Mesendoderm (in vitro differentiated cells): ENCODE results near the gene SPG7.

Experiments
- DNase-seq: peaks from one replicate; pipeline ENCODE4 v3.0.0; 2013
- H2AK5ac ChIP-seq: 2 replicates; pipeline ENCODE4 v1.6.1; 2013; ENCODE audit warnings: low read length, inconsistent platforms
- H2BK120ac ChIP-seq: 2 replicates; pipeline ENCODE4 v1.6.1; 2013; ENCODE audit warnings: low read depth, mild to moderate bottlenecking, low read length, moderate library complexity, mixed read lengths
- H2BK15ac ChIP-seq: replicated peaks from 2 replicates; pipeline ENCODE4 v1.6.1; 2013; ENCODE audit warnings: low read depth, mild to moderate bottlenecking, moderate library complexity
- H2BK5ac ChIP-seq: 2 replicates; pipeline ENCODE4 v1.6.1; 2013; ENCODE audit warnings: low read length, inconsistent platforms
- H3K18ac ChIP-seq: 2 replicates; pipeline ENCODE4 v1.6.1; 2013; ENCODE audit warnings: mild to moderate bottlenecking, low read length, mixed read lengths
- H3K23ac ChIP-seq: one replicate; pipeline ENCODE4 v1.6.1; 2013; ENCODE audit warnings: low read length
- H3K27ac ChIP-seq: 2 replicates; pipeline ENCODE4 v1.5.1; 2013; ENCODE audit warnings: low read depth, mild to moderate bottlenecking, inconsistent platforms, low read length, moderate library complexity
- H3K27me3 ChIP-seq: 2 replicates; pipeline ENCODE4 v1.6.1; 2013; ENCODE audit warnings: low read length, control low read depth, mild to moderate bottlenecking, inconsistent platforms; ENCODE audit not compliant: insufficient read depth, poor library complexity
- H3K36me3 ChIP-seq: 2 replicates; pipeline ENCODE4 v1.6.1; 2013; ENCODE audit warnings: low read length, inconsistent platforms; ENCODE audit not compliant: control insufficient read depth, insufficient read depth
- H3K4ac ChIP-seq: one replicate; pipeline ENCODE4 v1.6.1; 2013; ENCODE audit warnings: low read depth, mild to moderate bottlenecking, low read length, moderate library complexity
- H3K4me1 ChIP-seq: 2 replicates; pipeline ENCODE4 v1.6.1; 2013; ENCODE audit warnings: low read depth, low read length, inconsistent platforms; ENCODE audit not compliant: control insufficient read depth
- H3K4me2 ChIP-seq: 2 replicates; pipeline ENCODE4 v1.6.1; 2013; ENCODE audit warnings: low read length
- H3K4me3 ChIP-seq: 2 replicates; pipeline ENCODE4 v1.5.1; 2013; ENCODE audit warnings: mild to moderate bottlenecking, low read length
- H3K56ac ChIP-seq: one replicate; pipeline ENCODE4 v1.6.1; 2013; ENCODE audit warnings: low read length
- H3K79me1 ChIP-seq: 2 replicates; pipeline ENCODE4 v1.6.1; 2013; ENCODE audit warnings: low read length, inconsistent platforms
- H3K79me2 ChIP-seq: 2 replicates; pipeline ENCODE4 v1.6.1; 2013; ENCODE audit warnings: mild to moderate bottlenecking, low read length; ENCODE audit not compliant: control insufficient read depth, insufficient read depth
- H3K9ac ChIP-seq: 2 replicates; pipeline ENCODE4 v1.6.1; 2013; ENCODE audit warnings: low read length, inconsistent platforms
- H4K5ac ChIP-seq: one replicate; pipeline ENCODE4 v1.6.1; 2013; ENCODE audit warnings: low read length
- H4K8ac ChIP-seq: one replicate; pipeline ENCODE4 v1.6.1; 2013; ENCODE audit warnings: low read depth, mild to moderate bottlenecking, control low read depth, low read length, moderate library complexity
- WGBS: extraction: QIAGEN DNeasy Blood & Tissue Kit; methylation state at CpG from one replicate; pipeline ENCODE4 v1.1.7; 2013; ENCODE audit warnings: low lambda C conversion rate, missing lambda C conversion rate; ENCODE audit not compliant: insufficient coverage; ENCODE audit errors: extremely low coverage; 5-methylcytosine and 5-hydroxymethylcytosine counted together

SPG7 gene

DNA sequence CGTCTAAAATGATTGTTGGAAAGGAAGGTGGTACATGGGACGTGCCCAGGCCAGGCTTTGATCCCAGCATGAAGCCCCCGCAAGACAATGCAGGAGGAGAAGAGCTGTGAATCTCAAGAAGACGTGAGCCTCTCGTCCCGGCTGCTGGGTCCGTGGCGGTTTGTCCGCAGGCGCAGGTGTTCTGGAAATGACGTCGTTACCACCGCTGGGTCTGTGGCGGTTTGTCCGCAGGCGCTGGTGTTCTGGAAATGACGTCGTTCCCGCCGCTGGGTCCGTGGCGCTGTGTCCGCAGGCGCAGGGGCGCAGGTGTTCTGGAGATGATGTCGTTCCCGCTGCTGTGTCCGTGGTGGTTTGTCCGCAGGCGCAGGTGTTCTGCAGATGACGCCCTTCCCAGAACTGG lies 14.1 kb downstream of the SPG7 start:
- Histone ChIP-seq H3K23ac (no peak overlapping the region), H4K8ac (no peak overlapping the region), H2BK120ac (no peak overlapping the region), H3K36me3 (peaks cover 16% of the 10 kb centered on the region), H3K79me2 (peaks cover 18% of the 10 kb centered on the region), H3K4me3 (no peak overlapping the region), H3K27ac (no peak overlapping the region), H3K9ac (no peak overlapping the region), H2AK5ac (no peak overlapping the region), H3K4me1 (no peaks in the 10 kb centered on the region), H2BK15ac (no peak overlapping the region), H3K4me2 (no peak overlapping the region), H2BK5ac (no peak overlapping the region), H4K5ac (no peak overlapping the region), H3K79me1 (peaks cover 18% of the 10 kb centered on the region), H3K4ac (no peak overlapping the region), H3K56ac (no peak overlapping the region), H3K18ac (no peak overlapping the region), H3K27me3 (no peaks in the 10 kb centered on the region)
- DNase-seq = no peak
- no CpG with 5 or more reads among the region's 31 CpGs for WGBS

DNA sequence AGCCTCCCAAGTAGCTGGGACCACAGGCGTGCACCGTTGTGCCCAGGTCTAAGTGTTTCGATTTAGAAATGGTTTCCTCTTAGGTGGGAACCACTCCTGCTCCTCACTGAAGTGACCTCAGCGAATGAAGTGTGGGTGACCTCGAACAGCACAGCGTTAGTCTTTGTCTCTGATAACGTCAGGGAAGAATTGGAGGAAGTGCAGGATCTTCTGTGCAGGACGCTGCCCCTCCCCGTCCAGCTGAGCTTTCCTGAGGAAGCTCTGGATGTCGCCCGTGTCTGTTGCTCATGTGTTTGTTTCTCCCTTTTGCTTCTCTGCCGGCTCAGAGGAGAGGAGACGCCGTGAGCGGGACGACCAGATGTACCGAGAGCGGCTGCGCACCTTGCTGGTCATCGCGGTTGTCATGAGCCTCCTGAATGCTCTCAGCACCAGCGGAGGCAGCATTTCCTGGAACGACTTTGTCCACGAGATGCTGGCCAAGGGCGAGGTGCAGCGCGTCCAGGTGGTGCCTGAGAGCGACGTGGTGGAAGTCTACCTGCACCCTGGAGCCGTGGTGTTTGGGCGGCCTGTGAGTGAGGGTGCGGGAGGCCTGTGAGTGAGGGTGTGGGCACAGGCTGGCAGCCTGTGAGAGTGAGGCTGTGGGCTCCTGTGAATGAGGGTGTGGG lies 15.6 kb downstream of the SPG7 start:
- H3K23ac ChIP-seq = no peak overlapping the region
- H2BK15ac ChIP-seq = no peak overlapping the region
- peaks cover 14% of the 10 kb centered on the region for H3K79me1 ChIP-seq
- H3K27ac ChIP-seq = no peak overlapping the region
- H3K56ac ChIP-seq = no peak overlapping the region
- no peak overlapping the region for H3K4me2 ChIP-seq
- H3K4me1 ChIP-seq = no peaks in the 10 kb centered on the region
- peaks cover 13% of the 10 kb centered on the region for H3K36me3 ChIP-seq
- H2BK120ac ChIP-seq = no peak overlapping the region
- H4K8ac ChIP-seq = no peak overlapping the region
- H3K18ac ChIP-seq = no peak overlapping the region
- WGBS = no CpG with 5 or more reads among the region's 32 CpGs
- no peak overlapping the region for H3K4ac ChIP-seq
- H2BK5ac ChIP-seq = no peak overlapping the region
- no peak overlapping the region for H4K5ac ChIP-seq
- no peak overlapping the region for H3K4me3 ChIP-seq
- DNase-seq = no peak
- H3K27me3 ChIP-seq = no peaks in the 10 kb centered on the region
- no peak overlapping the region for H3K9ac ChIP-seq
- no peak overlapping the region for H2AK5ac ChIP-seq
- peaks cover 12% of the 10 kb centered on the region for H3K79me2 ChIP-seq

DNA sequence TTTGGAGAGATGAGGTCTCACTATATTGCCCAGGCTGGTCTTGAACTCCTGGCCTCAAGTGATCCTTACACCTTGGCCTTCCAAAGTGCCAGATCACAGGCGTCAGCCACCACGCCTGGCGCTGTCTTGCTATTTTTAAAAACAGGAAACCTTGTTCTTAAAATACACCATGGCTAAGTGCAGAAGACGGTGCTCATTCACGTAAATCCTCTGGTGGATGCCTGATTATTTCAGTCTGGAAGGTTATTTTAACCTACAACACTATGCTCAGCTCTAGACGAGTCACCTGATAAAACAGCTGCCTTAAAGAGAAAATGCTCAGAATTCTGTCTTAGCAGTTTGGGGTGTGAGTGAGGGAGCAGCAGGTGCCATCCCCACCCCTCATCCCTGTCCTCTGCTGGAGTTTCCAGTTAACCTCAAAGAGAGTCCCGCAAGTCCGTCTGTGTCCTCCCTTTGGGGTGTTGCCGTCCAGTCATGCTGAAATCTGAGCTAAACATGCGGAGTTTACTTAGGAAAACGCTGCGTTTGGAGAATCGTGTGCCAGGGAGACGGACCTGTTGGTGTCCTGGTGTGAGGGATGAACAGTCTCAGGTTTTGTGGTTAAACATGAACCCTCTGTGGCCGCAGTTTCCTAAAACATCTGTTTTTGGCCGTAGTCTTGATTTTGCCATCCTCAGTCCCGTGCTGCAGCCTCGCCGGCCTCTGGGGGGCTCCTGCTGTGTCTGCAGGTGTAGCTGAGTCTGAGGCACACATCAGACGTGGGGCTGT lies 17.1 kb downstream of the SPG7 start:
- Histone ChIP-seq H3K4me3 (no peak overlapping the region), H4K8ac (no peak overlapping the region), H3K79me1 (peaks cover 8% of the 10 kb centered on the region), H3K27ac (no peak overlapping the region), H3K56ac (no peak overlapping the region), H3K27me3 (no peaks in the 10 kb centered on the region), H3K9ac (no peak overlapping the region), H3K23ac (no peak overlapping the region), H3K4me2 (no peak overlapping the region), H3K4ac (no peak overlapping the region), H3K36me3 (peaks cover 15% of the 10 kb centered on the region), H3K4me1 (no peaks in the 10 kb centered on the region), H2BK120ac (no peak overlapping the region), H2BK5ac (no peak overlapping the region), H2BK15ac (no peak overlapping the region), H3K79me2 (peaks cover 9% of the 10 kb centered on the region), H3K18ac (no peak overlapping the region), H2AK5ac (no peak overlapping the region), H4K5ac (no peak overlapping the region)
- DNase-seq = no peak
- no CpG with 5 or more reads among the region's 20 CpGs for WGBS

DNA sequence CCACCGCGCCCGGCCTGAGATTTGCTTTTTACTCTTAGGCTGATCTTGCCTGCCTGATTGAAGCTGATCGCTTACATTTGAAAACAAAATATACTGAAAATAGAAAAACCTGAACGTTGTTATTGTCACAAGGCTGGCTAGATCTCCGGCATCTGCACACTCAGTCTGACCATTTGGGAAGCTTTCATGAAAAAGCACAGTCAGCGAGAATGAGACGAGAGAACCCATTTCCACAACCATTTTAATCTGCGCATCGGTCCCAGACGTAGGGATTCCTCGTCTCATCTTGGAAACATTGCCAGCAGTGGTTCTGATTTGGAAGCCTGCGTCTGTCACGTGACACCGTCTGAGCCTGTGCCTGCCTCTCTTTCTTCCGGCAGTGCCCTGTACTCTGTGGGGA lies 20.9 kb downstream of the SPG7 start:
- DNase-seq = no peak
- no peaks in the 10 kb centered on the region for H3K79me2 ChIP-seq
- no peak overlapping the region for H2BK15ac ChIP-seq
- no peak overlapping the region for H3K27ac ChIP-seq
- H4K5ac ChIP-seq = no peak overlapping the region
- no peak overlapping the region for H3K4me2 ChIP-seq
- no peak overlapping the region for H2BK5ac ChIP-seq
- H3K79me1 ChIP-seq = no peaks in the 10 kb centered on the region
- no peak overlapping the region for H3K56ac ChIP-seq
- WGBS = no CpG with 5 or more reads among the region's 16 CpGs
- H3K18ac ChIP-seq = no peak overlapping the region
- peaks cover 24% of the 10 kb centered on the region for H3K36me3 ChIP-seq
- no peak overlapping the region for H3K4me3 ChIP-seq
- no peak overlapping the region for H3K4ac ChIP-seq
- H4K8ac ChIP-seq = no peak overlapping the region
- H2AK5ac ChIP-seq = no peak overlapping the region
- H2BK120ac ChIP-seq = no peak overlapping the region
- no peak overlapping the region for H3K23ac ChIP-seq
- H3K27me3 ChIP-seq = no peaks in the 10 kb centered on the region
- H3K4me1 ChIP-seq = no peaks in the 10 kb centered on the region
- no peak overlapping the region for H3K9ac ChIP-seq

DNA sequence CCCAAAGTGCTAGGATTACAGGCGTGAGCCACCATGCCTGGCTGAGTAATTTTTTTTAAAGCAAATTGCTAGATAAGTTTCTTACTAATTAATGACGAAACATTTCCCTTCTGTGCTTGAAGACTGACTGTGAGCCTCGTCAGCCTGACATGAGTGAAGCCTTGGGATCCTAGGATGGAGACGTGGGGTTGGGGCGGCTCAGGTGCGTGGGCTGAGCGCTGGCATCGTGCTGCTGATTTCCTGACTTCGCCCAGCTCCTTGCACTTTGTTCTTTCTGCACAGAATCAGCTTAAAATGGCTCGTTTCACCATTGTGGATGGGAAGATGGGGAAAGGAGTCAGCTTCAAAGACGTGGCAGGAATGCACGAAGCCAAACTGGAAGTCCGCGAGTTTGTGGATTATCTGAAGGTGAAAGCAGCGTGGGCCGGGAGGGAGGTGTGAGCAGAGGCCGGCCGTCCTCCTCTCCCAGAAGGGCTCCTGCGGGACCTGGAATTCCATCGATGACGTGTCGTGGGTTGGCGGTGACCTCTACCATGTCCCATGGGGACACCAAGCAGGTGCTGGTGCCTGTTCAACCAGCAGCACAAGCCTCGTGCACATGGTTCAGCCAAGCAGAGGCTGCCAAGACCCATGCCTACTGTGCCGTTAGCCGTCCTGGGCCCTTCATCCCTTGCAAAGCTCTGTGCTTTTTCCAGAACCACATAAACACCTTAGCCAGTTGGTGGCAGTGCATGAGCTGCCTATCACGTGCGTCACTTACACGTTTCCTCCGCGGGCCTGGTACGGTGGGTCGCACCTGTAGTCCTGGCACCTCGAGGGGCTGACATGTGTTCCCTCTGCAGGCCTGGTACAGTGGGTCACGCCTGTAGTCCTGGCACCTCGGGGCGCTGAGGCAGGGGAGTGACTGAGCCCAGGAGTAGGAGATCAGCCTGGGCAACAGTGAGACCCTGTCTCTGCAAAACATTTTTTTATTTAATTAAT lies 22.5 kb downstream of the SPG7 start:
- Histone ChIP-seq H2BK15ac (no peak overlapping the region), H4K8ac (no peak overlapping the region), H2BK120ac (no peak overlapping the region), H3K79me2 (no peaks in the 10 kb centered on the region), H4K5ac (no peak overlapping the region), H2AK5ac (no peak overlapping the region), H3K4me3 (no peak overlapping the region), H3K79me1 (peaks cover 5% of the 10 kb centered on the region), H3K18ac (no peak overlapping the region), H3K23ac (no peak overlapping the region), H3K36me3 (peaks cover 23% of the 10 kb centered on the region), H3K27ac (no peak overlapping the region), H2BK5ac (no peak overlapping the region), H3K4ac (no peak overlapping the region), H3K4me1 (no peaks in the 10 kb centered on the region), H3K9ac (no peak overlapping the region), H3K56ac (no peak overlapping the region), H3K27me3 (no peaks in the 10 kb centered on the region), H3K4me2 (no peak overlapping the region)
- WGBS = no CpG with 5 or more reads among the region's 37 CpGs
- DNase-seq = no peak
